Kidney tubule cell (primary cell): Measurements from ENCODE around the gene KCP.
"Not testable (repeated sequence)": the region's sequence is repeated elsewhere in the genome, so short reads cannot be mapped to it uniquely, and the experiment has no call there.

Experiments used
- DNase-seq: peaks from one replicate; pipeline ENCODE4 v3.0.0-alpha.2; 2018; ENCODE audit warnings: low spot score

Gene KCP

DNA sequence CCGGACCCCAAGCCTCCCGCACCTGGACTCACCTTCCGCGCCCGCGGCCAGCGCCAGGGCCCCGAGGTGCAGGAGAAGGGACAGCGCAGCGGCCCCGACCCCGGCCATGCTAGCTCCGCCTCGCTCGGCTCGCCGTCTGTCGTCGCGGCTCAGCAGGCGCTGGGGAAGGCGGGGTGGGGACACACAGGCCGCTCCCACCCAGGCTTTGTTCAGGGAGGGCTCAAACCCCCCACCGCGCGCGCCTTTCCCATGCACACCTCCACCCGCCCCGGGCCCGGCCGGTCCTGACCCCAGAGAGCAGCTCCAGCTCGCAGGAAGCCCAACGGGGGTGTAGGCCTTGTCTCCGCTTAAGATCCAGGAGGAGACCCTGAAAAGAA lies at the start of gene KCP:
TSS of gene KCP (minus strand) at position 141 of the 377 bp plus-strand sequence. CDS start at position 108, 33 bp downstream.
- peak; percentile 48 for DNase-seq

DNA sequence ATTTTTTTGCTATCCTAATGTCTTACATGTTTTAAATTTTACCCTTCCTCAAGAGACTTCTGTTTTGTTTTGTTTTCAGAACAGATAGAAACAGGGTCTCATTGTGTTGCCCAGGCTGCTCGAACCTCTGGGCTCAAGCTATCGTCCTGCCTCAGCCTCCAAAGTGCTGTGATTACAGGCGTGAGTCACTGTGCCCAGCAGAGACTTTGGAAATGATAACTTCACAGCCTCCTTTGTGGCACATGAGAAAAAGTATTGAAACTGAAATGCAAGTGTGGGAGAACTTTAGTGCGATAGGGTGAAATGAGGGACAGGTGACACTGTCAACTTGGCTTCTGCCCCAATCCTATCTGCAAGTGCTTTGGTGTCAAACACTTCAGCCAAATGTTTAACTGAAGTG lies 48.8 kb upstream of the KCP start:
- no peak for DNase-seq

DNA sequence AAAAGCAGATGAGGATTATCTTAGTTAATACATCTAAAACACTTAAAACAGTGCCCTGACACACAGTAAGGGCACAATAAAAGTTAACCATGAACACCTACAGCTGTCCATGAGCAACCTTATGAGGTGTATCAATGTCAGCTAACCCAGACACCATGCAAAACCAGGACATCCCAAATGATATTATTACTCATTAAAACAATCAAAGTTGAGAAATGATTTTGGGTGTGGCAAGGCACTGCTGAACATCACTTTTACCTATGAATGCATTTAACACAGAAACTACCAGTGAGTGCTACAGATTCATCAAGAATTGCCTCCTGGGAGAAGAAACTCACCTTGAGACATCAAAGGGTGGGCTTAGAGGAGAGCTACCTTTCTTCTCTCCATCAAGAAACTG lies 45.5 kb upstream of the KCP start:
- DNase-seq, result no peak

DNA sequence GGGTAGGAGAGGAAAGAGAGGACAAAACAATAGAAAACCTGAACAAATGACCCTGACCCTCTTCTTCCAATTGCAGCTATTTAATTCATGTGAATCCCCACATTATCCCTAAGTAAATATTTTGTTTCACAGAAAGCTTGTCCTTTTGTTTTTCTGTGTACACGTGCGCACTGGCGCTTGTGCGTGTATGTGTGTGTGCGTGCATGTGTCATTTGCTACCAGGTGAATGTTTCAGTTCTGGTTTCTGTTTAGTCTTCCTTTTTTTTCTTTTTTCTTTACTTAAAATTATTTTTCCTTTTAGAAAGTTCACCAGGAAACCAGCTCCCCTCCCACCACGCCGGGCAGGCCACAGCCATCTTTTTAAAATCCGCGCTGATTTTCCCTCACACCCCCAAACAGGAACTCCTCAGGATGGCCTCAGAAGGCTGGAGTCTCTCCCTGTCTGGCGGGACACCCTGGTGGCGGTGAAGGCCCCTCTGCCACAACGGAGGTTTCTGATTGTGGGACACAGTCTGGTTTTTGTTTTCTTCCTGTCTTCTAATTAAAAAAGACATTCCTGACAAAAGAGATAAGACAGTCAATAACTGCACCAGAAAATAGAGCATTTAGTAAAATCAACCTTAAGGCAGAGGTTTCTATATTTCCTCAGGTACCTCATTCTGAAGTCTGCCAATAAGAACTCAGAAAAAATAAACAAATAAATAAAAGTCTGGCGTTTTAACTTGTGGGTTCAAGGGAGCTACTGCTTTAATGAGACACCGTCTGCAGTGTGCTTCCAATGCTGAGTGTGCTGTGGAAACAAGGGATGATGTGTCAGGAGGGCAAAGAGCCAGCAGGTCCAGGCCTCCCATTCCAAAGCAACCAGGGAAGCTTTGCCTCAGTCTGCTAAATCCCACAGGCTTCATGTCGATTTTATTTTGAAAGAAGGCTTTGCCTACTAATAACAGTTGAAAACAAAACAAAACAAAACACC lies 44.6 kb upstream of the KCP start:
- no peak for DNase-seq

DNA sequence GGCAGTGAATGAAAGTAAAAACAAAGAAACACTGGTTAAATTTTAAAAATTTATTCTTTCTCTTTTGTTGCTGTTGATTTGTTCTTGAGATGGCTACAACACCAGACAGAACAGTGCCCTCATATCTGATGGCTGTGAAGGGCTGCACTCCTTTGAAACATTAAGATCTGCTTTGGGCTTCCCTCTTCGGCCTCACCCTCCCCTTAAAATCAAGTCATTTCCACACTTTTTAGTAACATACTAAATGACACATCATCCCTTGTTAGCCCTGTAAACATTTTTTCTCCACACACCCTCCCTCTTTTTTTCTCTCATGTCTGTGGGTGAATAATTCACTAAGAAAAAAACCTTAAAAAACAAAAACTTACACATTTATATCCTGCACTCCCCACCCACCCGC lies 43.6 kb upstream of the KCP start:
- no peak for DNase-seq

DNA sequence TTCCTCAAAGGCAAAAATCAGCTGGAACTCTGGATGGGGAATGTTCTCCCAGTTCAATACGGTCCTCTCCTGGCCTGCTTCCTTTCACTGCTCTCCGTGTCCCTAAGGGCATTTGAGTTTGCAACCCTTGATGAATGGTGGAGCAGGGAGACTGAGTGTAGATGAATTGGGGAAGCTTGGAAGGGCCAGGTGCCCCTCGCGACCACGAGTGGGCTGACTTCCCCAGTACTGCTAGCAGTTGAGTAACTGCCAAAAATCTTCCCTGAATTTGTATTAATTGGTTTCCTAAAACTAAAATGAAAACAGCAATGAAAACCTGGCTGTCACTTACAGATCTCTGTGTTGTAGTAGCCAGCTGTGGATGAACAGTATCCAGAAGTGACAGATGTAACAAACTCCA lies 40.8 kb upstream of the KCP start:
- no peak for DNase-seq

DNA sequence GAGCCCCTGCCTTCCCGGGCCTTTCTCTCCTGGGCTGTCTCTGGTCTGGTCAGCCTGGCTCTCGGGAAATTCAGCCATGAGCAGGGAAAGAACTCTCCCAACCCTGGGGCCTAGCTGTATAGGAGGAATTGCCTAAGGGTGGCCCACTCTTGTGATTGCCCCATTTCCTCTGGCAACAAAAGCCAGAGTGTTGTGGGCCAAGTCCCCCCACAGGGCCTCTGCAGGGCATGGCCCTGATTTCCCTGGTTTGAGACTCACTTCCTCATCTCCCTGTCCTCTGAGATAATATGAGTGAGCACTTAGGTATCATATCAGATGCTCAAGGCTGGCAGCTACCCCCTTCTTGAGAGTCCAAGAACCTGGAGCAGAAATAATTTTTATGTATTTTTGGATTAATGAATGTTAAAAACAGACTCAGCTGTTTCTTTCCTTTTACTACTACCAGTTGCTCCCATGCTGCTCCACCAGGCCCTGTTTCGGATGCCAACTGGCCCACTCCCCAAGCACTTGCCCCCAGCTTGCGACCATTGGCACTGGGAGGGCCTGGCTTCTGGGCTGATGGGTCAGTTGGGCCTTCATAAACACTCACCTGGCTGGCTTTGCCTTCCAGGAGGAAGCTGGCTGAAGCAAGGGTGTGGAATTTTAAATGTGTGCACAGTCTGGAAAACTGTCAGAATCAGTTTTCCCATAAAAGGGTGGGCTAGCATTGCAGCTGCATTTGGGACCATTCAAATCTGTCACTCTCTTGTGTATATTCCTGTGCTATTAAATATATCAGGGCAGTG lies 38.7 kb upstream of the KCP start:
- no peak for DNase-seq

DNA sequence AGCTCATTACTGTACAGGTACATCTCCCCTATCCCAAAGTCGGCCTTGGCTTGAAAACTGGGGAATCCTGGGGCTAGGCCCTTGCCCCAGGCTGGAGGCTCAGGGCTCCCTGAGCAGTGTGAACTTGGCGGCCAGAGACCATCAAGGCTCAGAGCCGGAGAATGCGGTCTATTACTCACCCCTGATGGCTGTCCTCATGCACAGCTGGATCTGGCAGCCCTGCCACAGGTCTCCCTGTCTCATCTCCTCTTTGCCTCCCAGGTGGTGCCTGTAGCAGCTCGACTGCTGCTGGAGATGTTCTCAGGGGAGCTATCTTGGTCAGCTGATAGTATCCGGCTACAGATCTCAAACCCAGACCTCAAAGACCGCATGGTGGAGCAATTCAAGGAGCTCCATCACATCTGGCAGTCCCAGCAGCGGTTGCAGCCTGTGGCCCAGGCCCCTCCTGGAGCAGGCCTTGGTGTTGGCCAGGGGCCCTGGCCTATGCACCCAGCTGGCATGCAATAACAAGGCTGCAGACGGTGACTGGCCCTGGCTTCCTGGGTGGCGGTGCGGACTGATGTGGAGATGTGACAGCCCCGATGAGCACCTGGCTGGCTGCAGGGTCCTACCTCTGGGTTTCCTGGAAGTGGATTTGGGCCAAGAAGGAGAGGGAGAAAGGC lies 37.9 kb upstream of the KCP start:
- DNase-seq, result no peak

DNA sequence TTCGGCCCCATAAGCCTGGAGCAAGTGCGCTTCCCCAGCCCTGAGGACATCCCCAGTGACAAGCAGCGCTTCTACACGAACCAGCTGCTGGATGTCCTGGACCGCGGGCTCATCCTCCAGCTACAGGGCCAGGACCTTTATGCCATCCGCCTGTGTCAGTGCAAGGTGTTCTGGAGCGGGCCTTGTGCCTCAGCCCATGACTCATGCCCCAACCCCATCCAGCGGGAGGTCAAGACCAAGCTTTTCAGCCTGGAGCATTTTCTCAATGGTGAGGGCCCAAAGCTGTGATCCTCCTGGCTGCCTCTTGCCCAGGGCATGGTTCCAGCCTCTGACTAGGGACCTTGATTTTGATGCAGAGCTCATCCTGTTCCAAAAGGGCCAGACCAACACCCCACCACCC lies 37.3 kb upstream of the KCP start:
- no peak for DNase-seq

DNA sequence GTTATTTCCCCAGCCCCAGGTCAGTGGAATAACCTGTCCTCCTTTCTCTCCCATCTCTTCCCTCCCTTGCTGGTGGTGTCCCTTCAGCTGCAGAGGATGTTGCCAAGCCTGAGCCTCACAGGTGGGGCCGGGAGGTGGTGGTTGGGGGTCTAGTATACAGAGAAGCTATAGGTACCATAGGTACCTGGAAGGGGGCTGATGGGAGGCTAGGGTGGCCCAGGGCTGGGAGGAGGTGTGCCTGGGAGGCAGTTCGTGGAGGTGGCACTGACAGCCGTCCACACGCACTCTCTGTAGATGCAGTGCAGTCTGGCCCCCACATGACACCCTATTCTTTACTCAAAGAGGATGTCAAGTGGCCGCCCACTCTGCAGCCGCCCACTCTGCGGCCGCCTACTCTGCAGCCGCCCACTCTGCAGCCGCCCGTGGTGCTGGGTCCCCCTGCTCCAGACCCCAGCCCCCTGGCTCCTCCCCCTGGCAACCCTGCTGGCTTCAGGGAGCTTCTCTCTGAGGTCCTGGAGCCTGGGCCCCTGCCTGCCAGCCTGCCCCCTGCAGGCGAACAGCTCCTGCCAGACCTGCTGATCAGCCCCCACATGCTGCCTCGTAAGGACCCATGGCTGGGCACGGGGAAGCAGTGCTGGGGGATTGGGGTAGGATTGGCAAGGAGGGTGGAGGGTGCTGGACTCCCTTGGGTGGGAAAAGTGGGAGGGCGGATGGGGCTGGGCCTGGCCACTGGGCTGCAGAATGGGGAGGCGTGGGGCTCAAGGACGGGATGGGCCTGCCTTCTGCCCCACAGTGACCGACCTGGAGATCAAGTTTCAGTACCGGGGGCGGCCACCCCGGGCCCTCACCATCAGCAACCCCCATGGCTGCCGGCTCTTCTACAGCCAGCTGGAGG lies 36.7 kb upstream of the KCP start:
- DNase-seq, result no peak

DNA sequence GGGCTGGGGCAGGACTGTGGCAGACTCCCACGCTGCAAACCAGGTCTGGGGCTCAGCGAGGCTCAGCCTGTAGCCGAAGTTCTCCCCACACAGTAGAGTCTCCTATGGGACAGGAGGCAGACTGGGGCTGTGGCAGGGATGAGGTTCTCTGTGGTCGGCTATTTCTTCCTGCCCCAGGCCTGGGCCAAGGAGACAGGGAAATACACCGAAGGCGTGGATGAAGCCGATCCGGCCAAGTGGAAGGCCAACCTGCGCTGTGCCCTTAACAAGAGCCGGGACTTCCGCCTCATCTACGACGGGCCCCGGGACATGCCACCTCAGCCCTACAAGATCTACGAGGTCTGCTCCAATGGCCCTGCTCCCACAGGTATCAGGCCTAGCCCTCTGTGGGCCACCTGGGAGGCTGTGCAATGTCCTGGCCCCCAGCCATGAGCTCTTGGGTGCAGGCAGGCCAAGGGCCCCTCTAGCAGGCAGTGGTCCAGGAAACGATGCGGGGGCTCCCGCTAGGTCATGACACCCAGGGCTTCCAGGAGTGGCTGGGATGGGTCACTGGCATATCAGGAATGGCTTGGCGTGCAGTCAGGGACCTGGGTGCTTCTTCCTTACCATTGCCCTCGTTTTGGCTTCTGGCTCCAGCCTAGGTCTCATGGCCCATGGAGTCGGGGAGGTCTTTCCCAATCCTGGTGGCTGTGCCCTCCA lies 35.3 kb upstream of the KCP start:
- DNase-seq, result no peak

DNA sequence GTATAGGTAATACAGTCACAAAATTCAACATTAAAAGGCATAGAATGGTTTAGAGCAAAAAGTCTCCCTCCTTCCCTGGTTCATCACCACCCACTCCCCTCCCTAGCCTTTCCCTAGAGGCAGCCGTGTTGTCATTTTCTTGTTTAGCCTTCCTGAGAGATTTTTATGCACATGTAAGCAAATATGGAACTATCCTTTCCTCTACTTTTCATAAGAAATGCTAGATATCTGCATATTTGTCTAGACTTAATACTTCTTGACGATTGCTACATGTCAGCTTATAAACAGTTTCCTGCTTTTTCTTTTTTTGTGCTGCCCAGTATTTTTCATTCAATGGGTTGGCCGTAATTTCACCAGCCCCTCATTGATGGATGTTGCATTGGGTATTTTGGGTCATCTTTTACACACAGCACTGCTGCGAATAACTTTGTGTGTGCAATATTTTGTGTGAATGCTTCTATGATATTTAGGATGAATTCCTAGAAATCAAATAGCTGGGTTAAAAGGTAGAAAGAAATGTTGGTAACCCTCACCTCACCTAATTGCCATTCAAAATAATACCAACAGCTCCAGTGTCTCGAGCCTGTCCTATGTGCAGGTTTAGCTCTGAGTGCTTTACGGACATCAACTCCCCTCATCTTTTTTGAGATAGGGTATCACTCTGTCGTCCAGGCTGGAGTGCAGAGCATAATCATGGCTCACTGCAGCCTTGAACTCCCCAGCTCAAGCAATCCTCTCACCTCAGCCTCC lies 34.2 kb upstream of the KCP start:
- DNase-seq, result no peak

DNA sequence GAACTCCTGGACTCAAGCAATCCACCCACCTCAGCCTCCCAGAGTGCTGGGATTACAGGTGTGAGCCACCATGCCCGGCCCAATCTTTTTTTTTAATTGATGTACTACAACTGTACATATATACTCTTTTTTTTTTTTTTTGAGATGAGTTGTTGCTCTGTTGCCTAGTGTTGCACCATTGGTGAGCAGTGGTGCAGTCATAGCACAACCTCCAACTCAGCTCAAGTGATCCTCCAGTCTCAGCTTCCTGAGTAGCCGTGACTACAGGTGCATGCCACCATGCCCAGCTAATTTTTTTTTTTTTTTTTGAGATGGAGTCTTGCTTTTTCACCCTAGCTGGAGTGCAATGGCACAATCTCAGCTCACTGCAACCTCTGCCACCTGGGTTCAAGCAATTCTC lies 32.7 kb upstream of the KCP start:
- not testable (repeated sequence) for DNase-seq

DNA sequence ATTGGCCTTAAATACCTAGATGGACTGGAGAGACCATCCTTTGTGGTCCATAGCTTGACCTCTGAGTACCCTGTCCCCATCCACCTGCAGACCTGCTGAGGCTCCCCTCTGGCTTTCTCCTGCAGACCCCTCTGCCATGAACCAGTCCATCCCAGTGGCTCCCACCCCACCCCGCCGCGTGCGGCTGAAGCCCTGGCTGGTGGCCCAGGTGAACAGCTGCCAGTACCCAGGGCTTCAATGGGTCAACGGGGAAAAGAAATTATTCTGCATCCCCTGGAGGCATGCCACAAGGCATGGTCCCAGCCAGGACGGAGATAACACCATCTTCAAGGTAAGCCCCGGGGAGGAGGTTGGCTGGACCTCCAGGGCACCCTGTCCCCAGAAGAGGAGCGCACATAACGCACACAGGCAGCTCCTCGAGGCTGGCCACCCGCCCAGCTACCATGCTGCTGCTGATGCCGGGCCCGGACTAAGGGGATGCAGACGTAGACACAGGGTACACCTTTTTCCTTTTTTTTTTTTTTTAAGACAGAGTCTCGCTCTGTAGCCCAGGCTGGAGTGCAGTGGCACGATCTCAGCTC lies 31.5 kb upstream of the KCP start:
- no peak for DNase-seq

DNA sequence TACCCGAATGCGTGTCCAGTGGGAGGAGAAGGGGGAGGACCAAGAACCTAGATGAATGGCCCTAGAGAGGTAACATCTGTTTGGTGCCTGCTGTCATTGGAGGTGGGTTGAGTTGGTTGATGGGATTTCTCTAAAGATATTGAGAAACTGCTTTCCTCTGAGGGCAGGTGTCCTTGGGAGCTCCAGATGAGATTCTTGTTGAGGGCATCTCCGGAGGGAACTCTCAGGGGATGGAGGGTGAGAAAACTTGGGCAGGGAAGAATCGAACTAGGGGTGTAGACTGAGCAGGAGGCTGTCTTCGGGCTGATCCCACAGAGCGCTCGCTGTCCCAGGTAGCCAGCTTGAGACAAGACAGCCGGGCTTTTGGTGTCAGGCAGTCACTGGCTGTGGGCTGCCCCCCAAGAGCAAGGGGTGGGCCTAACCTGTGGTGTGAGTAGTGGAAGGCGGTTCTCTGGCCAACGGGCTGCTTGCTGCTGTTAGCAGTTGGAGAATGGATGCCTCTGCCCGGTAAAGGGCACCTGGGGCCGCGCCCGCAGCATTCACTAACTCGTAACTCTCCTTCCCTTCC lies 30.9 kb upstream of the KCP start:
- DNase-seq, result no peak

DNA sequence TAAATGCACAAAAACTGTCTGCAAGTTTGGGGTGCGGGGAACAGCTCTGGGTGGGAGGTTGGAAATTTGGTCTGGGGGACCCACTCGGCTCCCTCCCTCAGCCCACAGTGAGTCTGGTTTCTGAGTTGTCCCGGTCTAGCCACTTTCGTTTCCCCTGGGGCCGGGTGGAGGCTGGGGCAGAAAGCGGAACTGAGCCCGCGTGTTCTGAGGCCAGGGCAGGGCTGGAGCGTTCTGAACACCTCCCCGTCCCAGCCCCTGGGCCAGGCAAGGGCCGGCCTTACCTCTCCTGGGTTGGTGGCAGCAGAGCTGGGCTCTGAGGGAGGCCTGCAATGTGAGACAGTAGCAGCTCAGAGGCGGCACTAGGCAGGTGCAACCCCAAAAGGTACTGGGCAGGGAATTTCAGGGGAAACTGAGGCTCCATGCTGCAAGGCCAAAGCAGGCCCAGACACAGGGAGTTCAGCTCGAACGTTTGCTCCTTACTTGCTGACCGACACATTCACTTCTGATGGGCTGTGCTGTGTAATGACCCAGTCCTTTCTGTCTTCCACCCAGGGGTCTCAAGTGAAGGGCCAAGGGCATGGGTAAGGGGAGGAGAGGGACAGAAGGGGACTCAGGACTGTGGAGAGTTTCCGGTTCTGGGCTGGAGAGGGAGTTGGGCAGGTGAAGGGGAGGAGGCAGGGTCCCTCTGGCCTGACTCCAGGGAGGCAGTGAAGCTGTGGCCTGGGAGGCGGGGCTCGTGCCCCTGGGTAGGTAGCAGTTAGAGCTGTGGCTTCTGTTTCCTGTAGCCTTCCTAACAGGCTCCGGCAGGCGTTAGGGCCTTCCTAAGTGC lies 30.2 kb upstream of the KCP start:
- DNase-seq, result peak; percentile 39

DNA sequence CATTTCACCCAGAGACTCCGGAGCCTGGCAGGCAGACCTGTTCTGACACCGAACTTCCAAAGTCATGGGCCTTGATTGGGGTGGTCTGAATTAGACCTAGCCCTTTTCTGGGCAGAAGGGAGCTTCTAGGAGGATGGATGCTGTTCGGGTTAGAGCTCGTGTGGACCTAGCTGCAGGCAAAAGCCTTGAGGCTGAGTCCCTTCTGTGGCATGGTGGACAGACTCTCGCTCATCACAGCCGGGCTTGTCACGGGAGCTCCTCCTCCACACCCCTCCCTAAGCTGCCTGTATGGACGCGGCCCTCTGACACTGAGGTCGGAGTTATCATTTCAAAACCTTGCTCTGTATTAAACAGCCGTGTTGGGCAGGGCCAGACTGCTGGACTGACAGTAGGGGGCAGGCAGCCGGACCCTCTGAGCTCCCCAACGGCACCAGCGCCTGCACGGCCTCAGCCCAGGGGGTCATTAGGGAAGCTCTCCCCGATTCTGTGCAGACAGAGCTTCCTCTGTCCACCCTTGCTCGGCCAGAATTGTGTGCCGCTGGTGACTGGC lies 29.4 kb upstream of the KCP start:
- no peak for DNase-seq
